Esophagus muscularis mucosa (tissue), 3 donors: ENCODE data around the gene DAD1.

Experiments
- CTCF ChIP-seq, 3 experiments: fragments of 200-600 bp in 2 of 3; fragments of 450-650 bp in 1 of 3; sonication (generic) in 2 of 3; IDR thresholded peaks; one replicate each; pipeline ENCODE4 v1.5.1; 2017 to 2019; ENCODE audit warnings: antibody characterized with exemption in 3 of 3, mild to moderate bottlenecking in 2 of 3, moderate library complexity in 1 of 3
- POLR2A ChIP-seq: fragments of 450-650 bp; IDR thresholded peaks from one replicate; pipeline ENCODE4 v1.6.1; 2017; ENCODE audit warnings: antibody characterized with exemption, moderate library complexity, mild to moderate bottlenecking, low read depth
- POLR2AphosphoS5 ChIP-seq, 2 donors: sonication (generic); formaldehyde crosslinking; IDR thresholded peaks; one replicate each; pipeline ENCODE4 v1.6.1; 2017; ENCODE audit warnings: antibody characterized with exemption in 2 of 2

GRCh38 chr14:22572562-22573058, 16.4 kb downstream of the DAD1 start:
- no peak for TF ChIP-seq CTCF (IDR thresholded peaks at IDR 0.05)
- no peak for TF ChIP-seq POLR2AphosphoS5 (IDR thresholded peaks at IDR 0.05)
- TF ChIP-seq POLR2A = no peak
